ENCODE results near the gene RAPGEF5. TPM values are rescaled to one million over a fixed set of nuclear protein-coding genes. Genes with fewer than 3 reads are reported as not detected.
"Not testable (repeated sequence)": the region's sequence is repeated elsewhere in the genome, so short reads cannot be mapped to it uniquely, and the experiment has no call there.

The RAPGEF5 gene
- total RNA-seq, 1 donor from 2014 or later: 139 TPM

- intact Hi-C loops (cut with DNase I): no loop called here
- ATAC-seq (no peak), DNase-seq (no peak)
- Histone ChIP-seq H3K9me3 (no peaks in the 10 kb centered on the region), H3K4me3 (peak overlapping the region; percentile 67), H3K27ac (peak overlapping the region; percentile 89), H3K36me3 (no peaks in the 10 kb centered on the region), H3K4me1 (peaks cover 12% of the 10 kb centered on the region), H3K27me3 (peaks cover 13% of the 10 kb centered on the region)
- TF ChIP-seq CTCF (IDR thresholded peaks at IDR 0.05): no peak
These were observed 274.4 kb downstream of the RAPGEF5 start for GRCh38 chr7:22082553-22082885.

- H3K36me3 ChIP-seq; intact Hi-C loops (cut with DNase I); DNase-seq; ATAC-seq; H3K27ac ChIP-seq; H3K4me3 ChIP-seq; H3K9me3 ChIP-seq: not testable (repeated sequence)
- Histone ChIP-seq H3K4me1 (peaks cover 12% of the 10 kb centered on the region), H3K27me3 (peaks cover 13% of the 10 kb centered on the region)
These were observed 276.7 kb downstream of the RAPGEF5 start for GRCh38 chr7:22080219-22080618.

GRCh38 chr7:22078872-22079271, 278.1 kb downstream of the RAPGEF5 start:
- H3K9me3 ChIP-seq; H3K36me3 ChIP-seq; ATAC-seq; H3K4me1 ChIP-seq; intact Hi-C loops (cut with DNase I); DNase-seq; H3K27ac ChIP-seq; H3K4me3 ChIP-seq: not testable (repeated sequence)
- peaks cover 13% of the 10 kb centered on the region for H3K27me3 ChIP-seq

GRCh38 chr7:22075561-22075960, 281.4 kb downstream of the RAPGEF5 start:
- Histone ChIP-seq H3K4me1 (no peaks in the 10 kb centered on the region), H3K4me3 (no peak overlapping the region), H3K27ac (no peak overlapping the region), H3K36me3 (no peaks in the 10 kb centered on the region), H3K27me3 (peaks cover 13% of the 10 kb centered on the region), H3K9me3 (no peaks in the 10 kb centered on the region)
- ATAC-seq: no peak
- intact Hi-C loops (cut with DNase I): no loop called here
- no peak for DNase-seq
- TF ChIP-seq CTCF (IDR thresholded peaks at IDR 0.05): no peak

GRCh38 chr7:22074897-22075296, 282.1 kb downstream of the RAPGEF5 start:
- ATAC-seq (no peak), DNase-seq (no peak)
- Histone ChIP-seq H3K27me3 (peaks cover 13% of the 10 kb centered on the region), H3K36me3 (no peaks in the 10 kb centered on the region), H3K27ac (no peak overlapping the region), H3K4me1 (no peaks in the 10 kb centered on the region), H3K4me3 (no peak overlapping the region), H3K9me3 (no peaks in the 10 kb centered on the region)
- intact Hi-C loops (cut with DNase I): no loop called here
- no peak for TF ChIP-seq CTCF (IDR thresholded peaks at IDR 0.05)

Other genes with a start within 250 kb of the RAPGEF5 start
- 2.5 TPM for gene STEAP1B, start 143.0 kb upstream of the RAPGEF5 start, total RNA-seq